ENCODE data around the gene PKNOX2.
A peak's percentile ranks its signal among the peaks of the same experiment; 100 is the strongest.

GRCh38 chr11:125168918-125169456, 4.4 kb downstream of the PKNOX2 start:
- no peak for TF ChIP-seq CTCF (IDR thresholded peaks at IDR 0.05)
- no peak for TF ChIP-seq POLR2A (IDR thresholded peaks at IDR 0.05; ENCODE audit: low read depth)
- no peak for TF ChIP-seq EP300 (IDR thresholded peaks at IDR 0.05)
- TF ChIP-seq POLR2AphosphoS5 (IDR thresholded peaks at IDR 0.05): peak; percentile 37 to 59

Measured in esophagus muscularis mucosa (tissue), 4 donors.